Nucleus accumbens (tissue), 56 donors: ENCODE measurements around the gene ZRANB3.
A peak's percentile ranks its signal among the peaks of the same experiment; 100 is the strongest.
"Not testable (repeated sequence)": the region's sequence is repeated elsewhere in the genome, so short reads cannot be mapped to it uniquely, and the experiment has no call there.

ENCODE experiments used
- DNase-seq, 56 donors: peaks; one replicate each; lab custom pipeline; 2025; lab: John Stamatoyannopoulos, UW

ZRANB3 gene

GRCh38 chr2:135149251-135149650 is 381.8 kb downstream of the ZRANB3 start:
- DNase-seq = no peak

GRCh38 chr2:135144343-135144742 is 386.7 kb downstream of the ZRANB3 start:
- DNase-seq = no peak

GRCh38 chr2:135142323-135142722 is 388.7 kb downstream of the ZRANB3 start:
- no peak for DNase-seq

- no peak for DNase-seq
Measured at GRCh38 chr2:135140606-135141005, 390.4 kb downstream of the ZRANB3 start.

- DNase-seq = no peak
Measured at GRCh38 chr2:135132314-135132713, 398.7 kb downstream of the ZRANB3 start.

DNA sequence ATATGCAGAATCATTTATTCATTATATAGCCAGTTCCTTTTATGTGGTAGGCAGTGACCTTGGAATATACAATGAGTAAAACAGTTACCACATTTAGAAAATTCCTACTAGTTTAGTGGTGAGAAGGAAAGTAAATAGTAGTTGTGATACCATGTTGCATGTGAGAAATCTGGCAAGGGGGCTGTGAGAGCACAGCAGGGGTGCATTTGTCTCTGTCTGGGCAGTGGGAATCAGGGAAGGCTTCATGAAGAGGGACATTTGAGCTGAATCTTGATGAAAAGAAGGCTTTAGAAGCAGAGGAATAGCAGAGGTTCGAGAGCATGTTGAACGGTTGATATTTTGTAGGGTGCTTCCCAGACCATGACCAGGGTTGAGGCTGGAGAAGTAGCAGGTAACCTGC is 400.3 kb downstream of the ZRANB3 start:
- DNase-seq = no peak

DNA sequence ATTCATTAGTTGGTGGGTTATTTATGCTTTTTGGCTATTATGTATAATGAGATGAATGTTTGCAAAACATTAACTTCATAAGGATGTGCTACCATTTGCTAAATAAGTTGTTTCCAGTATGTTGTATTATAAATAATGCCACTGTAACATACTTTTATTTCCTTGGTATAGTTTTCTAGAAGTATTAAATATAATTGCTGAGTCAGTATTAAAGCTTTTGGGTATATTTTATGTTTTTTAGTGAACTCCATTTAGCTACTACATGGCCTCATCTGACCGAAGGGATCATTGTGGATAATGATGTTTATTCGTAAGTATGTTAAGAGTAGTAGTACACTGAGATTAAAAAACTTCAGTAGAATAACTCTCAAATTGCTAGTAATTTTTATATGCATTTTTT is 405.1 kb downstream of the ZRANB3 start:
- DNase-seq = no peak

DNA sequence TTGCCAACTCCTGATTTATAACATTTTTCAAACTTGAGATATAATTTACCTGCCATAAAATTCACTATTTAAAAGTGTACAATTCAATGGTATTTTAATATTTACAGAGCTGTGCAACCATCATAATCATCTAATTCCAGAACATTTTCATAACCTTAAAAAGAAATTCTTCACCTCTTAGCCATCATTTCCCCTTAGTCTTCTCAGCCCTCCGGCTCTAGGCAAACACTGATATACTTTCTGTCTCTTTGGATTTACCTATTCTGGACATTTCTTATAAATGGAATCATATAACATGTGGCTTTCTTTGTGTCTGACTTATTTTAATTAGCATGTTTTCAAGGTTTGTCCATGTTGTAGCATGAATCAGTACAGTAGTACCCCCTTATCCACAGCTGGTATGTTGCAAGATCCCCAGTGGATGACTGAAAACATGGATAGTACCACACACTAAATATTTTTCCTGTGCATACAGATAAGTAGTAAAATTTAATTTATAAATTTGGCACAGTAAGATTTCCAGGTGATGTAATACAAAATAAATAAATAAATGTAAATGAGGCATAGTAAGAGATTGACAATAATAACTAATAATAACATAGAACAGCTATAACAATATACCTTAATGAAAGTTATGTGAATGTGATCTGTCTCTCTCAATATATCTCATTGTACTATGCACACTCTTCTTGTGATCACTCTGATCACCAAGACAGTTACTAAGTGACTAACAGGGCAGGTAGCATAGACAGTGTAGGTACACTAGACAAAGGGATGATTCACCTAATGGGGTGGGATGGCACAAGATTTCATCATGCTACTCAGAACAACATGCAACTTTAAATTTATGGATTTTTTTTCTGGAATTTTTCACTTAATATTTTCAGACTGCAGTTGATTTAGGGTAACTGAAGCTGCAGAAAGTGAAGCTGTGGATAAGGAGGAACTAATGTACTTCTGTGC is 405.8 kb downstream of the ZRANB3 start:
- DNase-seq = peak in 5 of 56 donors; percentile 2 to 57 (median 13)

GRCh38 chr2:135121658-135122039 is 409.4 kb downstream of the ZRANB3 start:
- not testable (repeated sequence) for DNase-seq

DNA sequence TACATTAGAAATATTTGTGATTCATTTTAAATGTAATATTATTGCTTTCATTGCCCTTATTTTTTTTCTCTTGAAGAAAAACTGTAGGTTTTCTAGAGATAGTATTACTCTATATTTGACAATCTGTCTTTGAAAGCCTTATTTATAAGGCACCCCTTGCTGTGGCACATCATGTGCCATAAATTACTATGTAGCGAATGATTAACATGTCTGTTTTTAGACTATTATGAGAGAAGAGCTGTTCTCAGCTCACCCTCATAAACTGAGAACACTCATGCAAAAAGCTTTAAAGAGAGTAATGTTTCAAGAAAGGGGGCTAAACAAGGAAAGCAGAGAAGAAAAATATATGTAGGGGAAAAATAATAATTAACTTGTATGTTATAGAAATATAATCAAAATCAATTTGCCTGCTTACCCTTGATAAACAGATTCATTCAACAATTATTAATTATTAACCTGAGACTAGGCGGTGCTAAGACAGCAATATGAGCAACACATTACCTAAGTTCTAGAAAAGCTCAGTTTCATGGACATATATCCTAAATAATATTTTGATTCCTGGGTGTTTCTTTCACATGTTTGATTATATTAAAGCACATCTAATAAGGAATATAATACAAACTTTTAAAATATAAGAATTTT is 409.9 kb downstream of the ZRANB3 start:
- DNase-seq = no peak

DNA sequence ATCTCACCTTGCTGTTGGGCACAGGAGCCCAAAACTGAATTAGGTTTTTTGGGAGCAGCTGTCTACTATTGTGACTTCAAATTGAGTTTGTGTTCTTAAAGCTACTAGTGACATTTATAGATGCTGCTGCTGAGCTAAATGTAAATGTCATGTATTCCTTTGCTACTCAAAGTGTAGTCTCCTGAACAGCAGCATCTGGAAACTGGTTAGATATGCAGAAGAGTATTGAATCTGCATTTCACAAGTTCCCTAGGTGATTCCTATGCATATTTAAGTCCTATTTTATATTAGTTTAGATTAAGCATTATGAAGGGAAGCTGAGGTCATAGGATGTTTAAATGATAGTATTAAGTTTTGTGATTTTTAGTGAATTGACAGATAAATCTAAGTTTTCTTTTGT is 411.4 kb downstream of the ZRANB3 start:
- no peak for DNase-seq

DNA sequence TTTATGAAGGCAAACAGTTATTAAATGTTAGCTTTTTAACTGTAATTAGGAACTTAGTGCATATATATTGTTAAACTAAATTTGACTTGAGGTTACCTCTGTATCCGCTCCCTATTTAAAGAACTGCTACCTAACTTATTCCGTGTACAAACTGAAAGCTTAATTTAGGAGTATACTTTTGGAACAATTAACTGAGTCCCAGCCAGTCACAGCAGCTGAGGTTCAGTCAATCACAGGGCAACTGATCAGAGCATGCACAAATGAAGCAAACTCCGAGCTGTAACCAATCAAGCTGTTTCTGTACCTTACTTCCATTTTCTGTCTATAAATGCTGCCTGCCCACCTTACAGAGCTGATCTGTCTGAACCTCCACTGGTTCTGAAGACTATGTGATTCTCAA is 417.7 kb downstream of the ZRANB3 start:
- DNase-seq = no peak

DNA sequence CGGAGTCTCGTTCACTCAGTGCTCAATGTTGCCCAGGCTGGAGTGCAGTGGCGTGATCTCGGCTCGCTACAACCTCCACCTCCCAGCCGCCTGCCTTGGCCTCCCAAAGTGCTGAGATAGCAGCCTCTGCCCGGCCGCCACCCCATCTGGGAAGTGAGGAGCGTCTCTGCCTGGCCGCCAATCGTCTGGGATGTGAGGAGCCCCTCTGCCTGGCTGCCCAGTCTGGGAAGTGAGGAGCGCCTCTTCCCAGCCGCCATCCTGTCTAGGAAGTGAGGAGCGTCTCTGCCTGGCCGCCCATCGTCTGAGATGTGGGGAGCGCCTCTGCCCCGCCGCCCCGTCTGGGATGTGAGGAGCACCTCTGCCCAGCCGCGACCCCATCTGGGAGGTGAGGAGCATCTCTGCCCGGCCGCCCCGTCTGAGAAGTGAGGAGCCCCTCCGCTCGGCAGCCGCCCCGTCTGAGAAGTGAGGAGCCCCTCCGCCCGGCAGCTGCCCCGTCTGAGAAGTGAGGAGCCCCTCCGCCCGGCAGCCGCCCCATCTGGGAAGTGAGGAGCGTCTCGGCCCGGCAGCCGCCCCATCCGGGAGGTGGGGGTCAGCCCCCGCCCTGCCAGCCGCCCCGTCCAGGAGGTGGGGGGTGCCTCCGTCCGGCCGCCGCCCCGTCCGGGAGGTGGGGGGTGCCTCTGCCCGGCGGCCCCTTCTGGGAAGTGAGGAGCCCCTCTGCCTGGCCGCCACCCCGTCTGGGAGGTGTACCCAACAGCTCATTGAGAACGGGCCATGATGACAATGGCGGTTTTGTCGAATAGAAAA is 425.3 kb downstream of the ZRANB3 start:
- DNase-seq = not testable (repeated sequence)

GRCh38 chr2:135103843-135104242 is 427.2 kb downstream of the ZRANB3 start:
- no peak for DNase-seq

DNA sequence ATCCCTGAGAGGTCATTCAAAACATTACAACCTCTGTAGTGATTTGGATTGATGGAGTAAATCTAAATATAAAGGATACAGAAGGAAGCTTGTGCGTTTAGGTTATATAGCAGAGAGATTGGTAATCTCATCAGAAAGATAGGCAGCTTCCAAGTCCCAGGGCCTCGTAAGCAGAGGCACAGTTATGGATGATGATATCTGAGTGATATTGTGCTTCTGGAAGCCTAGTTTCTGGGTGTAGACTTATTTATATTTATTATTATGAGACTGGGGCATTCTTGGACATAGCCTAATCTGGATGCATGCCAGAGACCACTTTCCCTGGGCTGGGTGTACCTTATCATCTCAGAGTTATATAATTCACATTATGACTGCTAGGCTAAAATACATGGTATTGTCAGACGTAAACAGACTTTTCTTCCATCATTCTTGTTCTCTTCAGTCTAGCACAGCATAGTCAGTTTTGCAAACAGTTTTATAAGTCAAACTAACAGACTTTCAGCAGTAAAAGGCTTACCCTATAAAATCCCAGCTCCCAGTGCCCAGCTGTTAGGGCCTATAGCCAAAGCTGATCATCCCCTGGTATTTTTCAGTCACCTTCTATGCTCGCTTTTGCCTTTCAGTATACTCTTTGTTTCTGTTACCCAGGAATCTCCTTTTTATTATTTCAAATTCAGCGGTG is 431.1 kb downstream of the ZRANB3 start:
- no peak for DNase-seq

DNA sequence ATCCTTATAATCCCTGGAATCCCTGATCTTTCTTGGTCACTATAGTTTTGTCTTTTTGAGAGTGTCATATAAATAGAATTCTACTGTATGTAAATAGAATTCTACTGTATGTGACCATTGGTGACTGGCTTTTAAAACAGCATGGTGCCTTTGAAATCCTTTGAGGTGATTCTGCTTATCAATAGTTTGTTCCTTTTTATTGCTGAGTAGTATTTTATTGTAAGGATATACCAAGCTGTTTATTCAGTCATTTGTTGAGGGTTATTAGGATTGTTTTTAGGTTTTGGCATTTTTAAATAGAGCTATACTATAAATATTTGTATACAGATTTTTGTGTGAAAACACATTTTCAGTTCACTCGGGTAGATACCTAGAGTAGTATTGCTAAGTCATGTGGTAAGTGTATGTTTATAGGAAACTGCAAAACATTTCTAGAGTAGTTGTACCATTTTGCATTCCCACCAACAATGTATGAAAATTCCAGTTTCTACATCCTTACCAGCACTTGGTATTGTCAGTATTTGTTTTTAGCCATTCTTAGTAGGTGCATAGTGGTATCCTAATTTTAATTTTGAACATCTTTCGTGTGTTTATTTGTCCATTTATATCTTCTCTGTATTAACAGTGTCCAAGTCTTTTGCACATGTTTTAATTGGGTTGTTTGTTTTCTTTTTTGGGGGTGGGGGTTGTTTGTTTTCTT is 433.3 kb downstream of the ZRANB3 start:
- DNase-seq = no peak

DNA sequence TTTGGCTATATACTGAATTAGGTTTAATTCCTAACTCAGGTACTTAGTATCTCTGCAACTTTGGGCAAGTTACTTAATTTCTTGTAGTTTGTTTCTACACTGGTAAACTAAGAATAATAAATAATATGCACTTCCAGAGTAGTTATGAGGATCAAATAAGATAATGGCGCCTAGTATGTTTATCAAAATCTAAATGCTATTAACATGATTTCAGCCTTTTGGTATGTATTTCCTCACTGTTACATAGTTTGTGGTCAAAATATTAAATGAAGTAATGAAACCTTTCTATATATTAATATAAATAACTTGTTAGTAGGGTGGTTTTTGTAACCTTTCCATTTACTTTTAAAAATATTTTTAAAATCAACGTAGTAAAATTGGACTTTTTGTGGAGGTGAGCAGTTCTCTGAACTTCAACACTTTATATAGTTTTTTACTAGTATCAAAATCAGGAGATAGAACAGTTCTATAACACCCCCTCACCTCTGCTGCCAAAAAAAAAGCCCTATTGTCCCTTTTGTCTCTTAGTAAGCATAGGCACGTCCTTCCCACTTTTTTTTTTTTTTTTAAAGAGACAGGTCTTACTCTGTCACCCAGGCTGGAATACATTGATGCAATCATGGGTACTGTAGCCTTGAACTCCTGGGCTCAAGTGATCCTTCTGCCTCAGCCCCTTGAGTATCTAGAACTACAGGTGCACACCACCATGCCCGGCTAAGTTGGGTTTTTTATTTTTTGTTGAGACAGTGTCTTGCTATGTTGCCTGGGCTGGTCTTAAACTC is 434.2 kb downstream of the ZRANB3 start:
- DNase-seq = no peak

- DNase-seq = no peak
Measured at GRCh38 chr2:135095591-135095990, 435.4 kb downstream of the ZRANB3 start.

DNA sequence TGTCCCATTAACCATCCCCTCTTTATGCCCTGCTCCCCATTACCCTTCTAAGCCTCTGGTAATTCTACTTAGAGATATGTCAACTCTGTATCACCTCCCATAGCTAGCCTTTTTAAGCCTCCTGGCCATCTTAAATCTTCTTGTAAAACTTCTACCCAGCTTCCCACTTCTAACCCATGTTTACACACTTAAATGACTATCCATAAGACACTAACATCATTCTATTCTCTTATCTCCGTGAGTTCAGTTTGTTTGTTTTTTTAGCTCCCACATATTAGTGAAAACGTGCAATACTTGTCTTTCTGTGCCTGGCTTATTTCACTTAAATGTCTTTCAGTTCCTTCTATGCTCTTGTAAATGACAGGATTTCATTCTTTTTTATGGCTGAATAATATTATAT is 436.5 kb downstream of the ZRANB3 start:
- no peak for DNase-seq
